HepG2 (cell line): ENCODE data around the gene STK17A. TPM values are rescaled to one million over a fixed set of nuclear protein-coding genes. Genes with fewer than 3 reads are reported as not detected.
A peak's percentile ranks its signal among the peaks of the same experiment; 100 is the strongest.

Source experiments
- ATAC-seq: fragments of 200-7000 bp; cut with Tn5 transposase; 3 replicates; pipeline ENCODE4 v1.9.1; 2020; ENCODE audit warnings: mild to moderate bottlenecking, moderate library complexity
- BruUV-seq: library from RNA; stranded (reverse); fragments of 400-500 nt; replicated peaks from 2 replicates; lab custom pipeline; 2021; lab: Mats Ljungman, UMichigan
- CTCF ChIA-PET: fragments of 300-600 bp; formaldehyde crosslinking; extraction: SDS; loops from one replicate; lab custom pipeline; 2021; ENCODE audit warnings: low total read pairs, inconsistent platforms, low intra/inter-chr PET ratio; lab: Yijun Ruan, JAX
- POLR2A ChIA-PET: fragments of 350-600 bp; sonication (Branson Sonifier 250); formaldehyde crosslinking; loops from one replicate; lab custom pipeline; 2020; ENCODE audit warnings: antibody characterized with exemption, inconsistent platforms; lab: Yijun Ruan, JAX
- DNase-seq: peaks from one replicate; pipeline ENCODE4 v3.0.0-alpha.2; 2015; ENCODE audit warnings: low spot score
- FAIRE-seq: peaks from 3 replicates; lab custom pipeline; 2011; peaks lifted over from hg19 to GRCh38; lab: Jason Lieb, UNC
- H2AFZ ChIP-seq: one replicate; pipeline ENCODE4 v1.6.1; 2011; ENCODE audit warnings: low read length, inconsistent platforms
- H3K27ac ChIP-seq: fragments of 300-600 bp; 3 replicates; pipeline ENCODE4 v1.8.0; 2011; ENCODE audit warnings: mixed run types, mild to moderate bottlenecking, mixed read lengths, low read length, inconsistent platforms; ENCODE audit not compliant: insufficient read depth; ENCODE audit errors: extremely low read length
- H3K27me3 ChIP-seq, 2 experiments: fragments of 200-600 bp in 1 of 2; 2 replicates in 1 of 2; 3 replicates in 1 of 2; pipeline versions ENCODE4 v1.6.0 to v1.8.0; 2011; ENCODE audit warnings: low read length in 2 of 2, mild to moderate bottlenecking in 2 of 2, moderate library complexity in 2 of 2, inconsistent platforms in 1 of 2; ENCODE audit not compliant: insufficient read depth in 2 of 2, control insufficient read depth in 1 of 2
- H3K36me3 ChIP-seq, 2 experiments: fragments of 200-600 bp in 1 of 2; replicated peaks in 1 of 2; 2 replicates in 1 of 2; 3 replicates in 1 of 2; pipeline versions ENCODE4 v1.5.1 to v1.8.0; 2011; ENCODE audit warnings: low read length in 2 of 2, inconsistent platforms in 1 of 2; ENCODE audit not compliant: insufficient read depth in 2 of 2, control insufficient read depth in 1 of 2
- H3K4me1 ChIP-seq: 2 replicates; pipeline ENCODE4 v1.5.1; 2012; ENCODE audit warnings: low read length, inconsistent platforms; ENCODE audit not compliant: insufficient read depth
- H3K4me2 ChIP-seq: 2 replicates; pipeline ENCODE4 v1.6.0; 2011; ENCODE audit warnings: low read depth, low read length, inconsistent platforms
- H3K4me3 ChIP-seq, 3 experiments: fragments of 200-600 bp in 1 of 3; sonication (generic), shearing (Covaris generic) in 1 of 3; replicated peaks in 1 of 3; 2 replicates each; pipeline ENCODE4 v1.5.1; 2011 to 2016; ENCODE audit warnings: low read length in 3 of 3, inconsistent platforms in 2 of 3, low read depth in 2 of 3, mild to moderate bottlenecking in 2 of 3, control low read depth in 1 of 3, mixed read lengths in 1 of 3; ENCODE audit not compliant: insufficient read depth in 1 of 3
- H3K79me2 ChIP-seq: one replicate; pipeline ENCODE4 v1.6.1; 2011; ENCODE audit warnings: low read length, inconsistent platforms; ENCODE audit not compliant: insufficient read depth
- H3K9ac ChIP-seq: 2 replicates; pipeline ENCODE4 v1.6.0; 2011; ENCODE audit warnings: mild to moderate bottlenecking, low read depth, low read length, inconsistent platforms; ENCODE audit not compliant: insufficient read depth
- H3K9me3 ChIP-seq: 2 replicates; pipeline ENCODE4 v1.5.1; 2012; ENCODE audit warnings: mild to moderate bottlenecking, low read length
- H4K20me1 ChIP-seq: 2 replicates; pipeline ENCODE4 v1.6.0; 2011; ENCODE audit warnings: inconsistent platforms, mild to moderate bottlenecking, low read length, moderate library complexity; ENCODE audit not compliant: insufficient read depth
- AGO2 ChIP-seq: fragments of 200-400 bp; formaldehyde crosslinking; optimal IDR thresholded peaks from 2 replicates; pipeline ENCODE3; 2017; ENCODE audit warnings: mild to moderate bottlenecking, low read depth, low read length, moderate library complexity
- ETV5 ChIP-seq: IDR thresholded peaks from 2 replicates; pipeline ENCODE4 v1.6.1; 2018; ENCODE audit warnings: missing biosample characterization, missing genetic modification reagents, inconsistent platforms, borderline replicate concordance
- FOSL2 ChIP-seq: sonication (generic); formaldehyde crosslinking; IDR thresholded peaks from 2 replicates; pipeline ENCODE4 v1.4.0; 2020; ENCODE audit warnings: missing genetic modification reagents
- FOXP1 ChIP-seq, 2 experiments: fragments of 450-650 bp in 1 of 2; IDR thresholded peaks; 2 replicates each; pipeline ENCODE4 v1.6.1; 2017 to 2018; ENCODE audit warnings: antibody characterized with exemption in 1 of 2
- ZFP90 ChIP-seq: sonication (generic); formaldehyde crosslinking; IDR thresholded peaks from 2 replicates; pipeline ENCODE4 v1.8.0; 2022; ENCODE audit warnings: missing genetic modification reagents, mild to moderate bottlenecking, inconsistent platforms, borderline replicate concordance
- ZNF24 ChIP-seq: fragments of 450-650 bp; IDR thresholded peaks from 2 replicates; pipeline ENCODE4 v1.6.1; 2017; ENCODE audit warnings: antibody characterized with exemption, mild to moderate bottlenecking
- ZNF431 ChIP-seq: sonication (generic); formaldehyde crosslinking; IDR thresholded peaks from 2 replicates; pipeline ENCODE4 v1.9.0; 2022; ENCODE audit warnings: missing genetic modification reagents, low read depth, mild to moderate bottlenecking, borderline replicate concordance
- ZNF674 ChIP-seq: sonication (generic); formaldehyde crosslinking; IDR thresholded peaks from 2 replicates; pipeline ENCODE4 v1.5.0; 2020; ENCODE audit warnings: low read depth, mild to moderate bottlenecking, missing genetic modification reagents
- WGBS: methylation state at CpG from one replicate; pipeline ENCODE4 v1.1.6; 2017; ENCODE audit warnings: low lambda C conversion rate; 5-methylcytosine and 5-hydroxymethylcytosine counted together
- in situ Hi-C: cut with HindIII; loops from 2 replicates; pipeline ENCODE4 v1.10.0; 2017; ENCODE audit warnings: low pct_unique_long_range_greater_than_20kb; ENCODE audit not compliant: extremely low pct_ligation_motif_present
- intact Hi-C: fragments of 100-400 bp; cut with micrococcal nuclease; formaldehyde crosslinking; loops from one replicate; pipeline ENCODE4 v1.10.0; 2022; ENCODE audit not compliant: unreplicated experiment
- polyA plus RNA-seq, 8 experiments: library from polyadenylated mRNA; depleted of rRNA in 3 of 8; stranded (reverse) in 7 of 8; unstranded in 1 of 8; fragments of >200 nt; fragmentation: Illumina TruSeq in 4 of 8; extraction: Trizol in 4 of 8; gene quantifications; 2 replicates each; pipeline versions ENCODE4 v1.2.1 to v1.2.3, GENCODE V29; 2011 to 2016; ENCODE audit warnings: low read depth in 4 of 8, missing spikeins in 1 of 8, mixed read lengths in 1 of 8; ENCODE audit not compliant: insufficient read depth in 1 of 8
- total RNA-seq, 5 experiments: library from RNA; depleted of rRNA; stranded (reverse); fragments of >200 nt; fragmentation: Illumina TruSeq; extraction: Trizol; gene quantifications; 2 replicates each; pipeline ENCODE4 v1.2.3, GENCODE V29; 2016; ENCODE audit warnings: low read depth in 1 of 5
- TF ChIP-seq, protein P1 (sequence below): sonication (generic); formaldehyde crosslinking; IDR thresholded peaks from 2 replicates; pipeline ENCODE4 v1.4.0; 2020; ENCODE audit warnings: missing genetic modification reagents
- TF ChIP-seq, protein P2 (sequence below): sonication (generic); formaldehyde crosslinking; IDR thresholded peaks from 2 replicates; pipeline ENCODE4 v1.8.1; 2023; ENCODE audit warnings: missing genetic modification reagents, mild to moderate bottlenecking, borderline replicate concordance
- TF ChIP-seq, protein P3 (sequence below): sonication (generic); formaldehyde crosslinking; IDR thresholded peaks from 2 replicates; pipeline ENCODE4 v1.8.0; 2022; ENCODE audit warnings: missing genetic modification reagents, mild to moderate bottlenecking, moderate library complexity, borderline replicate concordance
- TF ChIP-seq, protein P4 (sequence below): sonication (generic); formaldehyde crosslinking; IDR thresholded peaks from 2 replicates; pipeline ENCODE4 v1.4.0; 2020; ENCODE audit warnings: mild to moderate bottlenecking, missing genetic modification reagents, borderline replicate concordance

Gene STK17A
- total and polyA plus RNA-seq, 2 of the 13 experiments (the other 11 are each of a cell fraction or from before 2014, with no cell fraction given) = 18.6 to 24.3 TPM

DNA sequence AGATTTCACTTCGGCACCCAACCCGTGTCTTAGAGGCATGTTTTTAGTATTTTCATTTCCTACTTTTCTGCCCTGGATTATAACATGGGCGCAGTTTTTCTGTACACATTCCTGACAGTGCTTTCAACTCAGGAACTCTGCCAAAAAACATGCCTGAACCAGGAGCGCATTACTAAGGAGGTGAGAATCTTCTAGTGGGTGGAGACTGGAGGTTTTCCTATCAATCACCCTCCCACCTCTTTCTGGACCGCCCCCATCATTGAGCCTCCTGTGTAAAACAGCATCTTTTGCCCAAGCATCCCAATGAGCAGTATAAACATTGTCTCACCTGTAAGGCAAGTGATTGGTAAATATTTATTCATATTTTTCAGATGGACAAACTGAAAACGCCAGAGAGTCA, 53.2 kb downstream of the STK17A start (continued):
- TF ChIP-seq ZNF674 (CRISPR knock-in tag) (no peak), FOXP1 (IDR thresholded peaks at IDR 0.05) (no peak), FOXP1 (CRISPR knock-in tag; IDR thresholded peaks at IDR 0.05) (peak; percentile 49; the same call in 1 of the 2 replicates), FOSL2 (CRISPR knock-in tag) (0 out of 2 replicates have a peak, but pooled peaks have one; percentile 10)
- TF ChIP-seq, protein P1, sequence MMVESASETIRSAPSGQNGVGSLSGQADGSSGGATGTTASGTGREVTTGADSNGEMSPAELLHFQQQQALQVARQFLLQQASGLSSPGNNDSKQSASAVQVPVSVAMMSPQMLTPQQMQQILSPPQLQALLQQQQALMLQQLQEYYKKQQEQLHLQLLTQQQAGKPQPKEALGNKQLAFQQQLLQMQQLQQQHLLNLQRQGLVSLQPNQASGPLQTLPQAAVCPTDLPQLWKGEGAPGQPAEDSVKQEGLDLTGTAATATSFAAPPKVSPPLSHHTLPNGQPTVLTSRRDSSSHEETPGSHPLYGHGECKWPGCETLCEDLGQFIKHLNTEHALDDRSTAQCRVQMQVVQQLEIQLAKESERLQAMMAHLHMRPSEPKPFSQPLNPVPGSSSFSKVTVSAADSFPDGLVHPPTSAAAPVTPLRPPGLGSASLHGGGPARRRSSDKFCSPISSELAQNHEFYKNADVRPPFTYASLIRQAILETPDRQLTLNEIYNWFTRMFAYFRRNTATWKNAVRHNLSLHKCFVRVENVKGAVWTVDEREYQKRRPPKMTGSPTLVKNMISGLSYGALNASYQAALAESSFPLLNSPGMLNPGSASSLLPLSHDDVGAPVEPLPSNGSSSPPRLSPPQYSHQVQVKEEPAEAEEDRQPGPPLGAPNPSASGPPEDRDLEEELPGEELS (CRISPR knock-in tag) = peak; percentile 40; the same call in 1 of the 2 replicates

- CTCF ChIA-PET = no interaction called here
- Histone ChIP-seq H3K27me3 (no peaks in the 10 kb centered on the region), H3K9me3 (no peaks in the 10 kb centered on the region), H3K4me3 (no peak overlapping the region), H3K79me2 (no peaks in the 10 kb centered on the region), H3K9ac (no peak overlapping the region), H3K36me3 (peaks cover 13 to 44% of the 10 kb centered on the region in 2 experiments), H2AFZ (no peak overlapping the region)
- no peak for FAIRE-seq
- in situ Hi-C loops = no loop called here
- 89% methylated on average over 4 of the region's 4 CpGs for WGBS
- POLR2A ChIA-PET = interaction anchor here (0.9 kb wide), 1 partner anchor 55 kb away, joined by 4 read pairs; the partner anchor contains the start of gene STK17A
- ATAC-seq = no peak
- BruUV-seq = no TSS peak
- no peak for DNase-seq
- TF ChIP-seq, protein P2, sequence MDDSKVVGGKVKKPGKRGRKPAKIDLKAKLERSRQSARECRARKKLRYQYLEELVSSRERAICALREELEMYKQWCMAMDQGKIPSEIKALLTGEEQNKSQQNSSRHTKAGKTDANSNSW (CRISPR knock-in tag) = no peak
- TF ChIP-seq ZNF24 = no peak
- TF ChIP-seq AGO2 = no peak
- TF ChIP-seq ZFP90 (CRISPR knock-in tag) = no peak
- no peak for TF ChIP-seq ZNF431 (CRISPR knock-in tag)
- TF ChIP-seq, protein P3, sequence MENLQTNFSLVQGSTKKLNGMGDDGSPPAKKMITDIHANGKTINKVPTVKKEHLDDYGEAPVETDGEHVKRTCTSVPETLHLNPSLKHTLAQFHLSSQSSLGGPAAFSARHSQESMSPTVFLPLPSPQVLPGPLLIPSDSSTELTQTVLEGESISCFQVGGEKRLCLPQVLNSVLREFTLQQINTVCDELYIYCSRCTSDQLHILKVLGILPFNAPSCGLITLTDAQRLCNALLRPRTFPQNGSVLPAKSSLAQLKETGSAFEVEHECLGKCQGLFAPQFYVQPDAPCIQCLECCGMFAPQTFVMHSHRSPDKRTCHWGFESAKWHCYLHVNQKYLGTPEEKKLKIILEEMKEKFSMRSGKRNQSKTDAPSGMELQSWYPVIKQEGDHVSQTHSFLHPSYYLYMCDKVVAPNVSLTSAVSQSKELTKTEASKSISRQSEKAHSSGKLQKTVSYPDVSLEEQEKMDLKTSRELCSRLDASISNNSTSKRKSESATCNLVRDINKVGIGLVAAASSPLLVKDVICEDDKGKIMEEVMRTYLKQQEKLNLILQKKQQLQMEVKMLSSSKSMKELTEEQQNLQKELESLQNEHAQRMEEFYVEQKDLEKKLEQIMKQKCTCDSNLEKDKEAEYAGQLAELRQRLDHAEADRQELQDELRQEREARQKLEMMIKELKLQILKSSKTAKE (CRISPR knock-in tag) = no peak
- no peak for TF ChIP-seq ETV5
- TF ChIP-seq, protein P4, sequence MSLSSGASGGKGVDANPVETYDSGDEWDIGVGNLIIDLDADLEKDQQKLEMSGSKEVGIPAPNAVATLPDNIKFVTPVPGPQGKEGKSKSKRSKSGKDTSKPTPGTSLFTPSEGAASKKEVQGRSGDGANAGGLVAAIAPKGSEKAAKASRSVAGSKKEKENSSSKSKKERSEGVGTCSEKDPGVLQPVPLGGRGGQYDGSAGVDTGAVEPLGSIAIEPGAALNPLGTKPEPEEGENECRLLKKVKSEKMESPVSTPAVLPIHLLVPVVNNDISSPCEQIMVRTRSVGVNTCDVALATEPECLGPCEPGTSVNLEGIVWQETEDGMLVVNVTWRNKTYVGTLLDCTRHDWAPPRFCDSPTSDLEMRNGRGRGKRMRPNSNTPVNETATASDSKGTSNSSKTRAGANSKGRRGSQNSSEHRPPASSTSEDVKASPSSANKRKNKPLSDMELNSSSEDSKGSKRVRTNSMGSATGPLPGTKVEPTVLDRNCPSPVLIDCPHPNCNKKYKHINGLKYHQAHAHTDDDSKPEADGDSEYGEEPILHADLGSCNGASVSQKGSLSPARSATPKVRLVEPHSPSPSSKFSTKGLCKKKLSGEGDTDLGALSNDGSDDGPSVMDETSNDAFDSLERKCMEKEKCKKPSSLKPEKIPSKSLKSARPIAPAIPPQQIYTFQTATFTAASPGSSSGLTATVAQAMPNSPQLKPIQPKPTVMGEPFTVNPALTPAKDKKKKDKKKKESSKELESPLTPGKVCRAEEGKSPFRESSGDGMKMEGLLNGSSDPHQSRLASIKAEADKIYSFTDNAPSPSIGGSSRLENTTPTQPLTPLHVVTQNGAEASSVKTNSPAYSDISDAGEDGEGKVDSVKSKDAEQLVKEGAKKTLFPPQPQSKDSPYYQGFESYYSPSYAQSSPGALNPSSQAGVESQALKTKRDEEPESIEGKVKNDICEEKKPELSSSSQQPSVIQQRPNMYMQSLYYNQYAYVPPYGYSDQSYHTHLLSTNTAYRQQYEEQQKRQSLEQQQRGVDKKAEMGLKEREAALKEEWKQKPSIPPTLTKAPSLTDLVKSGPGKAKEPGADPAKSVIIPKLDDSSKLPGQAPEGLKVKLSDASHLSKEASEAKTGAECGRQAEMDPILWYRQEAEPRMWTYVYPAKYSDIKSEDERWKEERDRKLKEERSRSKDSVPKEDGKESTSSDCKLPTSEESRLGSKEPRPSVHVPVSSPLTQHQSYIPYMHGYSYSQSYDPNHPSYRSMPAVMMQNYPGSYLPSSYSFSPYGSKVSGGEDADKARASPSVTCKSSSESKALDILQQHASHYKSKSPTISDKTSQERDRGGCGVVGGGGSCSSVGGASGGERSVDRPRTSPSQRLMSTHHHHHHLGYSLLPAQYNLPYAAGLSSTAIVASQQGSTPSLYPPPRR = no peak
- TF ChIP-seq, all 625 proteins: peak for 0
- intact Hi-C loops = no loop called here
- no peak overlapping the region for H3K4me2 ChIP-seq
- peak overlapping the region; percentile 7 for H3K27ac ChIP-seq
- H4K20me1 ChIP-seq = no peaks in the 10 kb centered on the region
- peaks cover 64% of the 10 kb centered on the region for H3K4me1 ChIP-seq
Measured at GRCh38 chr7:43637114-43637806, 54.4 kb downstream of the STK17A start.
